HCEC 1CT (cell line): ENCODE data around the gene GUCY2D.
"Not testable (repeated sequence)": the region's sequence is repeated elsewhere in the genome, so short reads cannot be mapped to it uniquely, and the experiment has no call there.

Experiments
- DNase-seq: peaks from one replicate; pipeline ENCODE4 v3.0.0-alpha.2; 2017

GUCY2D gene

GRCh38 chr17:8001976-8002720 lies at the start of gene GUCY2D:
Gene GUCY2D (plus strand): TSS chr17:8002615. CDS start chr17:8003048, 433 bp downstream.
- DNase-seq: no peak

- not testable (repeated sequence) for DNase-seq
These were observed 49.1 kb upstream of the GUCY2D start for GRCh38 chr17:7953266-7953665.

- DNase-seq: no peak
These were observed 46.8 kb upstream of the GUCY2D start for GRCh38 chr17:7955414-7956227.

- no peak for DNase-seq
These were observed 46.0 kb upstream of the GUCY2D start for GRCh38 chr17:7956228-7956965.

- no peak for DNase-seq
These were observed 42.7 kb upstream of the GUCY2D start for GRCh38 chr17:7959503-7960253.

GRCh38 chr17:7961421-7961820 lies 41.0 kb upstream of the GUCY2D start:
- DNase-seq: no peak

GRCh38 chr17:7967751-7968150 lies 34.7 kb upstream of the GUCY2D start:
- no peak for DNase-seq

GRCh38 chr17:7969433-7969832 lies 33.0 kb upstream of the GUCY2D start:
- no peak for DNase-seq

GRCh38 chr17:7971651-7972050 lies 30.8 kb upstream of the GUCY2D start:
- no peak for DNase-seq

- no peak for DNase-seq
These were observed 30.2 kb upstream of the GUCY2D start for GRCh38 chr17:7972131-7972785.

GRCh38 chr17:7974638-7975131 lies 27.7 kb upstream of the GUCY2D start:
- no peak for DNase-seq

- no peak for DNase-seq
These were observed 25.4 kb upstream of the GUCY2D start for GRCh38 chr17:7977039-7977438.

GRCh38 chr17:7977805-7978204 lies 24.6 kb upstream of the GUCY2D start:
- no peak for DNase-seq

GRCh38 chr17:7982173-7982572 lies 20.2 kb upstream of the GUCY2D start:
- DNase-seq: peak; percentile 72

GRCh38 chr17:7982666-7983065 lies 19.7 kb upstream of the GUCY2D start:
- peak; percentile 39 for DNase-seq

GRCh38 chr17:7984904-7985303 lies 17.5 kb upstream of the GUCY2D start:
- DNase-seq: no peak

GRCh38 chr17:7987112-7987893 lies 15.1 kb upstream of the GUCY2D start:
- no peak for DNase-seq

GRCh38 chr17:7988750-7989178 lies 13.7 kb upstream of the GUCY2D start:
- peak; percentile 76 for DNase-seq

GRCh38 chr17:7989781-7990655 lies 12.4 kb upstream of the GUCY2D start:
- peak; percentile 21 for DNase-seq

- peak; percentile 42 for DNase-seq
These were observed 9.9 kb upstream of the GUCY2D start for GRCh38 chr17:7992516-7992915.
